A673 (cell line): ENCODE measurements around the gene PBX4. TPM values are rescaled to one million over a fixed set of nuclear protein-coding genes. Genes with fewer than 3 reads are reported as not detected.
"Not testable (repeated sequence)": the region's sequence is repeated elsewhere in the genome, so short reads cannot be mapped to it uniquely, and the experiment has no call there.

Source experiments
- BruUV-seq: library from RNA; stranded (reverse); fragments of 400-500 nt; replicated peaks from 2 replicates; lab custom pipeline; 2021; lab: Mats Ljungman, UMichigan
- CTCF ChIA-PET: fragments of 300-600 bp; sonication (Branson Sonifier 250); formaldehyde crosslinking; loops from one replicate; lab custom pipeline; 2022; ENCODE audit warnings: antibody characterized with exemption; lab: Charles Lee
- POLR2A ChIA-PET: fragments of 300-600 bp; sonication (Branson Sonifier 250); formaldehyde crosslinking; loops from one replicate; lab custom pipeline; 2022; ENCODE audit warnings: antibody characterized with exemption; ENCODE audit not compliant: low non-redundant PET; lab: Charles Lee
- DNase-seq: peaks from one replicate; pipeline ENCODE4 v3.0.0-alpha.2; 2015; ENCODE audit warnings: low spot score
- H3K27ac ChIP-seq: fragments of 200-600 bp; sonication (generic); 2 replicates; pipeline ENCODE4 v1.5.1; 2016; ENCODE audit warnings: mixed run types, low read depth, mild to moderate bottlenecking, mixed read lengths, antibody characterized with exemption, low read length; ENCODE audit not compliant: poor library complexity, severe bottlenecking
- H3K27me3 ChIP-seq: fragments of 200-600 bp; sonication (generic); replicated peaks from 2 replicates; pipeline ENCODE4 v1.6.1; 2017; ENCODE audit warnings: mixed run types, low read depth, mild to moderate bottlenecking, mixed read lengths, antibody characterized with exemption, low read length; ENCODE audit not compliant: insufficient read depth, poor library complexity
- H3K36me3 ChIP-seq: fragments of 200-600 bp; sonication (generic); 2 replicates; pipeline ENCODE4 v1.6.1; 2016; ENCODE audit warnings: mixed run types, mild to moderate bottlenecking, mixed read lengths, antibody characterized with exemption, low read length; ENCODE audit not compliant: insufficient read depth, poor library complexity, severe bottlenecking
- H3K4me1 ChIP-seq: fragments of 200-600 bp; sonication (generic); 2 replicates; pipeline ENCODE4 v1.6.1; 2017; ENCODE audit warnings: mixed run types, mild to moderate bottlenecking, mixed read lengths, antibody characterized with exemption, low read length; ENCODE audit not compliant: insufficient read depth, poor library complexity, severe bottlenecking
- H3K4me3 ChIP-seq: fragments of 200-600 bp; sonication (generic); 2 replicates; pipeline ENCODE4 v1.5.1; 2016; ENCODE audit warnings: low read depth, mixed run types, mild to moderate bottlenecking, mixed read lengths, low read length; ENCODE audit not compliant: poor library complexity, severe bottlenecking
- H3K9me3 ChIP-seq: fragments of 200-600 bp; sonication (generic); 2 replicates; pipeline ENCODE4 v1.6.1; 2016; ENCODE audit warnings: mixed run types, low read depth, mild to moderate bottlenecking, mixed read lengths, antibody characterized with exemption, low read length; ENCODE audit not compliant: poor library complexity, severe bottlenecking
- CTCF ChIP-seq: fragments of 300-800, 200-600 bp; sonication (generic); conservative IDR thresholded peaks from 2 replicates; pipeline ENCODE4 v1.5.1; 2017; ENCODE audit warnings: low read depth, mild to moderate bottlenecking, antibody characterized with exemption, low read length, moderate library complexity, mixed read lengths
- EZH2 ChIP-seq: fragments of 200-600 bp; sonication (generic); IDR thresholded peaks from 2 replicates; pipeline ENCODE4 v1.6.1; 2017; ENCODE audit warnings: borderline replicate concordance, low read depth, mild to moderate bottlenecking, mixed read lengths, antibody characterized with exemption, low read length; ENCODE audit not compliant: poor library complexity, severe bottlenecking
- intact Hi-C: fragments of 100-400 bp; cut with micrococcal nuclease; formaldehyde crosslinking; loops from one replicate; pipeline ENCODE4 v1.10.0; 2022; ENCODE audit not compliant: unreplicated experiment
- total RNA-seq: library from RNA; stranded (reverse); gene quantifications from 2 replicates; pipeline ENCODE4 v1.2.3, GENCODE V29; 2021

PBX4 gene
- total RNA-seq, 1 experiment from 2014 or later = 3.1 TPM

DNA sequence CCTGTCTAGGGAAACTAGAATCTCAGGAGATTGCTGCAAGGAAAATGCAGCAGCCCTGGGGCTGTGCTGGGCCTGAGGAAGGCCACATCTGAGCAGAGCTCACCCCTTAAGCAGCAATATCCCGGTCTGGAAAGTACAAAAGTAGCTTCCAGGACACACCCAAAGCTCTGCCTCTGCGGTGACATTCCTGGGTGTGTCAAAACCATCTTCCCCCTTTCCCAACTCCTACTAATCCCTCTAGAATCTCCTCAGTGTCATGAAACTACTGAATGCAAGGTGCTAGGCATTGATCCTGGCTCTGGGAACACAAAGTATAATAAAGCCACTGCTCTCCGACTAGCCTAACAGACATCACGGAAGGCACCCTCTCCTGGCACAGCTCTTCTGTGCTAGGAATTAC, 5.0 kb downstream of the PBX4 start:
- no peak overlapping the region for H3K27ac ChIP-seq
- TF ChIP-seq CTCF (no peak), EZH2 (no peak)
- no peak overlapping the region for H3K4me3 ChIP-seq
- no peaks in the 10 kb centered on the region for H3K27me3 ChIP-seq
- ChIA-PET CTCF (interaction anchor here (0.7 kb wide), 1 partner anchor 14 kb away, joined by 8 read pairs; no protein-coding TSS in a partner anchor), POLR2A (no interaction called here)
- DNase-seq = no peak
- intact Hi-C loops = no loop called here
- H3K36me3 ChIP-seq = no peaks in the 10 kb centered on the region
- H3K9me3 ChIP-seq = no peaks in the 10 kb centered on the region
- H3K4me1 ChIP-seq = no peaks in the 10 kb centered on the region
- no TSS peak for BruUV-seq

GRCh38 chr19:19610376-19611202, 7.9 kb downstream of the PBX4 start:
- H3K4me3 ChIP-seq = no peak overlapping the region
- BruUV-seq = no TSS peak
- ChIA-PET POLR2A (no interaction called here), CTCF (no interaction called here)
- no peaks in the 10 kb centered on the region for H3K9me3 ChIP-seq
- no peak overlapping the region for H3K27ac ChIP-seq
- no peak for TF ChIP-seq EZH2
- TF ChIP-seq CTCF = no peak
- intact Hi-C loops = no loop called here
- no peaks in the 10 kb centered on the region for H3K36me3 ChIP-seq
- H3K4me1 ChIP-seq = no peaks in the 10 kb centered on the region
- H3K27me3 ChIP-seq = no peaks in the 10 kb centered on the region
- DNase-seq = no peak

- CTCF ChIA-PET, DNase-seq, H3K4me3 ChIP-seq, H3K27ac ChIP-seq, H3K36me3 ChIP-seq, POLR2A ChIA-PET, intact Hi-C loops, H3K4me1 ChIP-seq, H3K27me3 ChIP-seq, H3K9me3 ChIP-seq, BruUV-seq: not testable (repeated sequence)
Observed at GRCh38 chr19:19606686-19607085, 11.8 kb downstream of the PBX4 start.
